HG03457 (cell line): ENCODE data around the gene CHRNE.
"Not testable (repeated sequence)": the region's sequence is repeated elsewhere in the genome, so short reads cannot be mapped to it uniquely, and the experiment has no call there.

Source experiments
- ATAC-seq: cut with Tn5 transposase; IDR thresholded peaks from one replicate; pipeline ENCODE4 v1.9.1; 2021; ENCODE audit warnings: moderate number of reproducible peaks; ENCODE audit not compliant: unreplicated experiment

The CHRNE gene

GRCh38 chr17:4939796-4940554 is 37.1 kb upstream of the CHRNE start, which contains the start of the genes RNF167 and SLC25A11:
TSS of gene RNF167 (plus strand) at chr17:4940268. CDS start at chr17:4940910, 642 bp downstream.
TSS of gene SLC25A11 (minus strand) at chr17:4940046. CDS start at chr17:4939910, 136 bp downstream.
- ATAC-seq, result peak; percentile 49

DNA sequence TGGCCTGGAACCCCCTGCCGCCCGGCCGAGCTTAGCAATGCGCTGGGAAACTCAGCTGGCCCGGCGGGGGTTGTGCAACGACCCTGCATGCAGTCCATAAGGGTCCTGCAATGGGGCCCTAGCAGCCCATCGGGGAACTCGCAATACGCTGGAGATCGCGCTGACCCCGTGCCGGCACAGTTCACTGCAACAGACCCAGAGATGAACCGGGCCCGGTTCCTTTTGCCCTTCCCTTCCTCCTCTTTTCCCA is 36.6 kb upstream of the CHRNE start:
- peak; percentile 3 for ATAC-seq

DNA sequence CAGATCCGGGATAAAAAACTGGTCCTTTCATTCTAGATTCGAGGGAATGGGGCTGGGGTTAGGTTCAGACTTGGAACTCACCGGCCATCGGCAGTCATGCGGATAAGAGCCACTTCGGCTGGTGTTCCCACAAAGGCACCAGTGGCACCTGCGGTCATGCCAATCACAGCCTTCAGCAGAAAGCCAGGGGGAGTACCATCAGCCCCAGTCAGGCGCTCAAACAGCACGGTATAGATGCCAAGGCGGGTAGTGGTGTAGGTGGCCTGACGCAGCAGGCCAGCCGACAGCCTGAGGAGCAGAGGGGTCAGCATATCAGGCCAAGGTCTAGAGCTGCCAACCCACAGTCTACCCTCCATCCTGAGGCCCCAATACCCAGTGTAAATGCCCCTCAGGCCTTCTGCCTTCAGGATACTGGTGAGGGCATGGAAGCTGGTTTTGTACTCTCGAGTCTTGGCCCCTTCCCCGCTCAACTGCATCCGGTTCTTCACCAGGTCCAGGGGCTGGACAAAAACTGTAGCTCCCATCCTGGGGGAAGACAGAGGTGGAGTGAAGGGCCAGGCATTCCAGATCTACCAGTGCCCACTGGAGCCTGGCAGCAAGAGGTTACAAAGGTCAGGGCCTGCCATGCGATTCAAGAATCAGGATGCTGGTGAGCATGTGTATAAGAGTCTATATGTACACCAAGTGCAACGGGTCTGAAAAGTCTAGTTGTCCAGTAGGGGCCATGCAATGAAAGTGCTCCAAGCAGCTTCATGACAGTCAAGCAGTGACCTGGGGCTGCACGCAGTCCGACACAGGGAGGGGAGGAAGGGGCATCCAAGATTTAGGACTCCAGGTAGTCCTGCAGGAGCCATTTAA is 36.0 kb upstream of the CHRNE start:
- ATAC-seq, result no peak

GRCh38 chr17:4938069-4938491 is 35.2 kb upstream of the CHRNE start:
- no peak for ATAC-seq

DNA sequence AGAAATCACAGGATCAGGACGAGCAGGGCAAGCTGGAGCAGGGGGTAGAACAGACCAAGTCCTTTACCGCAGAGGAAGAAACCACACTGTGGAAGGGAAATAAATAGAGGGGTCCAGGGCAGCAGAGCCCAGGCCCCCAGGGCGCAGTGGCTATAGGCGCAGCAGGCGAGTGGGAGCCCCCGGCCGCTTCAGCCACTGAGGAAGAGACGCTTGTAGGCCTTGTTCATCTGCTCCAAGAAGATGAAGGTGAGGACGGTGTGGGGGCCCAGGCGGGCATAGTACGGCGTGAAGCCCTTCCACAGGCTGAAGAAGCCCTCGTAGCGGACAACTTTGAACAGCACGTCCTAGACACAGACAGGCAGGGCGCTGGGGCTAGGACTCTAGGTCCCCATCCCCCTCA is 34.7 kb upstream of the CHRNE start:
- no peak for ATAC-seq

DNA sequence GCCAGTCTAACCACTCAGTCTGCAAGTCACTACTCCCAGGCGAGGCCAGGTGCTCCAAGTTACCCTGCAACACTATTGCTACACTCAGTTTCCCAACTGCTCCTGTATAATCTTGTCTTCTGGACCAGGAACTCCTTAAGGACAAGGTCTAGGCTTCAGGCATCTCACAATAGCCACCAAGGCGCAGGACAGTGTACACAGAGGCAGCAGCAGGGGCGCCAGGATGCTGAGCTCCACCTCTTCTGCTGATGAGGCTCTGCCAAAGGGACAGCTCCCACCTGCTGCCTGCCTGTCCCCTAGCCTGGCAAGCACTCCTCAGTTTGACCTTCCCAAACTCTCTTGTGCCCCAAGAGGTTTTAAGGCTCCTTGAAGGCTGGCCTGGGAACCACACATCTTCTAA is 33.5 kb upstream of the CHRNE start:
- ATAC-seq, result no peak

DNA sequence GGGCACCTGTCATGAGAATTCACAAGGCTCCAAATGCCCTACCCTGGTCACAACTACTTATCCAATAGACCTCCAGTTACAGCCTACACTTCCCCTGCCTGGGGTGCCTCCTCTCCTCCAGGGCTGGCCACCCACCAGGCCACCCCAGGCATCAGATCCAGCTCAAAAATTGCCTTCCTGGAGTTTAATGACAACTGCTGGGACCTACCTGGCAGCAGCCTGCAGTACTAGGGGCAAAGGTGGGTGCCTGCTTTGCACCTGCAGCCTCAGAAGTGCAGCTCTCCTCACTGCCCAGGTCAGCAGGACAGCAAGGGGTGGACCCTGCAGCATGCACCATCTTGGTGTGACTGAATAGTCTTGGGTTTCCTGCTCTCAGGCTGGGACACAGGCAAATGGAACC is 32.8 kb upstream of the CHRNE start:
- no peak for ATAC-seq

DNA sequence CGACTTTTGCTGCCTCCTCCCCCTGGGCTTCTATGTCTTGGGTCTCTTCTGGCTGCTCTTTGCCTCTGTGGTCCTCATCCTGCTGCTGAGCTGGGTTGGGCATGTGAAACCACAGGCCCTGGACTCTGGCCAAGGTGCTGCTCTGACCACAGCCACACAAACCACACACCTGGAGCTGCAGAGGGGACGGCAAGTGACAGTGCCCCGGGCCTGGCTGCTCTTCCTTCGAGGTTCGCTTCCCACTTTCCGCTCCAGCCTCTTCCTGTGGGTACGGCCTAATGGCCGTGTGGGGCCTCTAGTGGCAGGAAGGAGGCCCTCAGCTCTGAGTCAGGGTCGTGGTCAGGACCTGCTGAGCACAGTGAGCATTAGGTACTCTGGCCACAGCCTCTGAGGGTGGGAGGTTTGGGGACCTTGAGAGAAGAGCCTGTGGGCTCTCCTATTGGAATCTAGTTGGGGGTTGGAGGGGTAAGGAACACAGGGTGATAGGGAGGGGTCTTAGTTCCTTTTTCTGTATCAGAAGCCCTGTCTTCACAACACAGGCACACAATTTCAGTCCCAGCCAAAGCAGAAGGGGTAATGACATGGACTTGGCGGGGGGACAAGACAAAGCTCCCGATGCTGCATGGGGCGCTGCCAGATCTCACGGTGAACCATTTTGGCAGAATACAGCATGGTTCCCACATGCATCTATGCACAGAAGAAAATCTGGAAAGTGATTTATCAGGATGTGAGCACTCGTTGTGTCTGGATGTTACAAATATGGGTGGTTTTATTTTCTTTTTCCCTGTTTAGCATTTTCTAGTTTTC is 31.5 kb upstream of the CHRNE start:
- ATAC-seq, result no peak

- ATAC-seq, result no peak
Observed at GRCh38 chr17:4933646-4934045, 30.7 kb upstream of the CHRNE start.

- no peak for ATAC-seq
Observed at GRCh38 chr17:4932756-4933155, 29.9 kb upstream of the CHRNE start.

- no peak for ATAC-seq
Observed at GRCh38 chr17:4931963-4932362, 29.1 kb upstream of the CHRNE start, which contains the start of gene GP1BA. TSS of gene GP1BA (plus strand) at chr17:4932277. CDS start at chr17:4932605, 328 bp downstream.

GRCh38 chr17:4928881-4929280 is 26.0 kb upstream of the CHRNE start:
- ATAC-seq, result no peak

GRCh38 chr17:4926577-4927335 is 23.9 kb upstream of the CHRNE start:
- not testable (repeated sequence) for ATAC-seq

GRCh38 chr17:4921320-4921719 is 18.4 kb upstream of the CHRNE start:
- ATAC-seq, result no peak

- ATAC-seq, result no peak
Observed at GRCh38 chr17:4920351-4921048, 17.6 kb upstream of the CHRNE start.

GRCh38 chr17:4919511-4920047 is 16.7 kb upstream of the CHRNE start:
- no peak for ATAC-seq

GRCh38 chr17:4914551-4914950 is 11.7 kb upstream of the CHRNE start:
- ATAC-seq, result not testable (repeated sequence)

GRCh38 chr17:4913994-4914393 is 11.1 kb upstream of the CHRNE start:
- no peak for ATAC-seq

DNA sequence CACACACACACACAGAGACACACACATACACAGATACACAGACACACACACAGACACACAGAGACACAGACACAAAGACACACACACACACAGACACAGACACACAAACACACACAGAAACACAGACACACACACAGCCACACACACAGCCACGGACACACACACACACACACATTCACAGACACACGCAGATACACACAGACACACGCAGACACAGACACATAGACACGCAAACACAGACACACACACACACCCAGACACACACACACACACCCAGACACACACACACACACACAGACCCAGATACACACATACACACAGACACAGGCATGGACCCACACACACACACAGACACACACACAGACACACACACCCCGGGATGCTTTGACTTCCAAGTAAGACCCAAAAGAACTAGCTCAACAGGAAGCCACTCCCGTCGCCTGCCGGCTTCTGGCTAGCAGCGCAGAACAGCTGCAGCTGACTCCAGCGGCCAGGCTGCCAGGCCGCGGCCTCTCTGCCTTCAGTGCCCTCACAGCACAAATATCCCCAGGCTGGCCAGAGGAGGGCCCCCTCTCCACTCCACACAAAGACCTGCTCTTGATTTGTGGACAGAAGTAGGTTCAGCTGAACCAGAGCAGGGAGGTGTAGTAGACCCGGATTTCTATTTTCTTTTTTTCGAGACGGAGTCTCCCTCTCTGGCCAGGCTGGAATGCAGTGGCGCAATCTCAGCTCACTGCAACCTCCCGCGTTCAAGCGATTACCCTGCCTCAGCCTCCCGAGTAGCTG is 6.0 kb upstream of the CHRNE start:
- no peak for ATAC-seq
